IPS DF 6.9 (cell line): Measurements from ENCODE around the gene ZDHHC9.

ENCODE experiments used
- DNase-seq: peaks from one replicate; pipeline ENCODE4 v3.0.0-alpha.2; 2013; ENCODE audit warnings: low read depth, low spot score
- H3K27ac ChIP-seq: one replicate; pipeline ENCODE4 v1.5.1; 2013; ENCODE audit warnings: low read length, control low read depth
- H3K27me3 ChIP-seq: 2 replicates; pipeline ENCODE4 v1.6.1; 2013; ENCODE audit warnings: mild to moderate bottlenecking, low read length; ENCODE audit not compliant: control insufficient read depth, insufficient read depth
- H3K36me3 ChIP-seq: 2 replicates; pipeline ENCODE4 v1.6.1; 2013; ENCODE audit warnings: low read length; ENCODE audit not compliant: control insufficient read depth, insufficient read depth
- H3K4me1 ChIP-seq: 2 replicates; pipeline ENCODE4 v1.6.1; 2013; ENCODE audit warnings: low read length; ENCODE audit not compliant: control insufficient read depth, insufficient read depth
- H3K4me3 ChIP-seq: 2 replicates; pipeline ENCODE4 v1.5.1; 2013; ENCODE audit warnings: mild to moderate bottlenecking, low read length
- H3K9me3 ChIP-seq: 2 replicates; pipeline ENCODE4 v1.6.1; 2013; ENCODE audit warnings: low read length, inconsistent platforms; ENCODE audit not compliant: control insufficient read depth, insufficient read depth
- WGBS: extraction: QIAGEN DNeasy Blood & Tissue Kit; methylation state at CpG from one replicate; pipeline ENCODE4 v1.1.7; 2013; ENCODE audit warnings: mixed read lengths, missing lambda C conversion rate; ENCODE audit not compliant: insufficient read length, insufficient coverage; 5-methylcytosine and 5-hydroxymethylcytosine counted together

ZDHHC9 gene

DNA sequence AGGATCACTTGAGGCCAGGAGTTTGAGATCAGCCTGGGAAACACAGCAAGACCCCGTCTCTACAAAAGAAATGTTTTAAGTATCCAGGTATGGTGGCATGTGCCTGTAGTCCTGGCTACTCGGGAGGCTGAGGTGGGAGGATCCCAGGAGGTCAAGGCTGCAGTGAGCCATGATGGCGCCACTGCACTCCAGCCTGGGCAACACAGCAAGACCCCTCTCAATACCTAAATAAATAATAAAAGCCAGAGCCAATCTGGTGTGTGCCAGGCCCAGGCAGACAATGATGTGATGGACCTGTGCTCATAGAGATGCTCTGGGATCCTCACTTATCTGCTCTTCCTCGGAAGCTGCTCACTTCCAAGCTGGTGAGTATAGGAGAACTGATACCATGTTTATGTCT lies 82.1 kb downstream of the ZDHHC9 start:
- no CpG with 5 or more reads among the region's 4 CpGs for WGBS

DNA sequence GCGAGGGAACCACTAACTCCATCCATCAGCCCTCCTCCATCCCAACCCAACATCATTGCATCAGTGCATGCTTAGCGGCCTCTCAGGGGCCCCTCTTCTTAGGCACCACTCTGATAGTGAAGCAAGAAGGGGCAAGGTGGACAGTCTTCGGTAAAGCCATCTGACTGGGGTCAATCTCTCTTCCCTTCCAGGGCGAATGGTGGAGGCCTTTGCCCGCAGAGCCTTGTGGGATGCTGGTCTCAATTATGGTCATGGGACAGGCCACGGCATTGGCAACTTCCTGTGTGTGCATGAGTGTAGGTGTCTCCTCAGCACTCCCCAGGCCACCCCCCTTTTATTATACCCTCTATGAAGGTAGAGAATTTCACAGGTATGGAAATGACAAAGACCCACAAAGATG lies 82.7 kb downstream of the ZDHHC9 start:
- no CpG with 5 or more reads among the region's 6 CpGs for WGBS
- no peaks in the 10 kb centered on the region for H3K27me3 ChIP-seq
- no peak for DNase-seq
- H3K4me1 ChIP-seq, result no peaks in the 10 kb centered on the region
- H3K36me3 ChIP-seq, result no peaks in the 10 kb centered on the region
- no peak overlapping the region for H3K4me3 ChIP-seq
- no peaks in the 10 kb centered on the region for H3K9me3 ChIP-seq
- H3K27ac ChIP-seq, result no peak overlapping the region

More for the DNA sequence above, 82.1 kb downstream of the ZDHHC9 start:
- Histone ChIP-seq H3K36me3 (no peaks in the 10 kb centered on the region), H3K9me3 (no peaks in the 10 kb centered on the region), H3K4me3 (no peak overlapping the region), H3K27me3 (no peaks in the 10 kb centered on the region), H3K4me1 (no peaks in the 10 kb centered on the region), H3K27ac (no peak overlapping the region)
- no peak for DNase-seq

DNA sequence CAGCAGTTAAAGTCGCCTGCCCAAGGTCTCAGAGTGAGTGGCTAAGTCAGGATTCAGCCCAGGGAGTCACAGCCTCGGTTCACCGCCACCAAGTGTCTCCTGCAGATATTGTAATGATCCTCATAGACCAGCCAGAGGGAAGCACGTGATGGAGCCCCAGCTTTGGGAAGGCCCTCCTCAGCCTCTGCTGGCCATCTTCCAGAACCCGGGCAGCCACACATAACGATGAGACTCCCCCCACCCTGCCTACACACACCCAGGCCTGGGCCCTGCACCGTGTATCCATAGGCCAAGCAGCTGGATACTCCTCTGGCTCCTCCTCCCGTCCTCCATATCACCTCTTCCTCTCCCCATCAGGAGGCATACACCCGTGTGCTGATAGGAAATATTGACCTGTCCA lies 83.5 kb downstream of the ZDHHC9 start:
- WGBS, result no CpG with 5 or more reads among the region's 9 CpGs
- Histone ChIP-seq H3K36me3 (no peaks in the 10 kb centered on the region), H3K27me3 (no peaks in the 10 kb centered on the region), H3K4me3 (no peak overlapping the region), H3K27ac (no peak overlapping the region), H3K9me3 (no peaks in the 10 kb centered on the region), H3K4me1 (no peaks in the 10 kb centered on the region)
- no peak for DNase-seq

DNA sequence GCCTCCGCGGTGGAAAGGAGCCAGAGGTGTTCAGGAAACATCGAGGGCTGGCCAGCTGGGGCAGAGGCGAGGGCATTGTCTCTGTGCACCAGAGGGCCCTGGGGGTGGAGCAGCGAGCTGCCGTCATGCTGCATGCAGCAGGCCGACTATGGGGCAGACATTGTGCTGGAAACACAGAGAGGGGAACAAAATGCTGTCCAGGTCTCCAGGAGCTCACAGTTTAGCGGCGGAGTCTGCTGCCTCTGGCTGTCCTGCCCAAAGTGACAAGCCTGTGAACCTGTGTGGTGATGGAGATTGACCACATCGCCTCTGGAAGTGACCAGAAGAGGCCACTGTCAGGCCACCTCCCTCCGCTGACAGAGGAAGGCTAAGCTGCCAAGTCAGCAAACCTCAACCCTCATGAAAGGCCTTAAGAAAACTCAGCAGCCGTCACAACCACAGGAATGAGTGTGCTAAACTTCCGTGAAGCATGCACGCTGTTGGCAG lies 84.1 kb downstream of the ZDHHC9 start:
- Histone ChIP-seq H3K36me3 (no peaks in the 10 kb centered on the region), H3K4me3 (no peak overlapping the region), H3K9me3 (no peaks in the 10 kb centered on the region), H3K4me1 (no peaks in the 10 kb centered on the region), H3K27me3 (no peaks in the 10 kb centered on the region), H3K27ac (no peak overlapping the region)
- no CpG with 5 or more reads among the region's 14 CpGs for WGBS
- no peak for DNase-seq

GRCh38 chrX:129755779-129756650 lies 87.7 kb downstream of the ZDHHC9 start:
- no peaks in the 10 kb centered on the region for H3K36me3 ChIP-seq
- no peak overlapping the region for H3K27ac ChIP-seq
- H3K4me1 ChIP-seq, result no peaks in the 10 kb centered on the region
- H3K4me3 ChIP-seq, result no peak overlapping the region
- no peak for DNase-seq
- WGBS, result no CpG with 5 or more reads among the region's 18 CpGs
- no peaks in the 10 kb centered on the region for H3K27me3 ChIP-seq
- H3K9me3 ChIP-seq, result no peaks in the 10 kb centered on the region

GRCh38 chrX:129754056-129755024 lies 89.3 kb downstream of the ZDHHC9 start:
- Histone ChIP-seq H3K27me3 (no peaks in the 10 kb centered on the region), H3K4me3 (no peak overlapping the region), H3K36me3 (no peaks in the 10 kb centered on the region), H3K4me1 (no peaks in the 10 kb centered on the region), H3K9me3 (no peaks in the 10 kb centered on the region), H3K27ac (no peak overlapping the region)
- WGBS, result no CpG with 5 or more reads among the region's 22 CpGs
- DNase-seq, result no peak
